Heart left ventricle (tissue), 16 donors: ENCODE results near the gene SHC1. TPM values are rescaled to one million over a fixed set of nuclear protein-coding genes. Genes with fewer than 3 reads are reported as not detected.

Experiments used
- ATAC-seq, 4 donors: fragments of 200-7000 bp; cut with Tn5 transposase; one replicate each; pipeline ENCODE4 v1.9.1; 2020 to 2022; ENCODE audit warnings: moderate library complexity in 4 of 4, mild to moderate bottlenecking in 3 of 4, moderate number of reproducible peaks in 1 of 4
- DNase-seq, 5 donors: peaks; one replicate each; pipeline ENCODE4 v3.0.0-alpha.2; 2020
- H3K27ac ChIP-seq, 12 donors: fragments of 200-600 bp; sonication (generic) in 4 of 12; one replicate each; pipeline versions ENCODE4 v1.5.0 to v1.8.0; 2016 to 2022; ENCODE audit warnings: mild to moderate bottlenecking in 2 of 12
- H3K27me3 ChIP-seq, 9 donors: fragments of 200-600 bp; sonication (generic) in 2 of 9; one replicate each; pipeline versions ENCODE4 v1.5.1 to v1.8.0; 2016 to 2022; ENCODE audit warnings: mild to moderate bottlenecking in 3 of 9
- H3K36me3 ChIP-seq, 9 donors: fragments of 200-600 bp; sonication (generic) in 2 of 9; one replicate each; pipeline versions ENCODE4 v1.5.0 to v1.8.0; 2018 to 2022; ENCODE audit warnings: mild to moderate bottlenecking in 2 of 9
- H3K4me1 ChIP-seq, 12 donors: fragments of 200-600 bp; sonication (generic) in 4 of 12; one replicate each; pipeline versions ENCODE4 v1.5.0 to v1.8.0; 2016 to 2022; ENCODE audit warnings: mild to moderate bottlenecking in 3 of 12
- H3K4me3 ChIP-seq, 12 donors: fragments of 200-600 bp; sonication (generic) in 4 of 12; one replicate each; pipeline versions ENCODE4 v1.5.0 to v1.8.0; 2017 to 2022; ENCODE audit warnings: mild to moderate bottlenecking in 9 of 12, moderate library complexity in 4 of 12
- H3K9me3 ChIP-seq, 12 donors: fragments of 200-600 bp; sonication (generic) in 4 of 12; one replicate each; pipeline versions ENCODE4 v1.5.0 to v1.8.0; 2016 to 2022; ENCODE audit warnings: mild to moderate bottlenecking in 1 of 12
- CTCF ChIP-seq, 12 donors: fragments of 200-600 bp; sonication (generic) in 4 of 12; IDR thresholded peaks; one replicate each; pipeline versions ENCODE4 v1.5.0 to v1.8.0; 2018 to 2022; ENCODE audit warnings: antibody characterized with exemption in 12 of 12, mild to moderate bottlenecking in 5 of 12
- POLR2A ChIP-seq, 2 donors: fragments of 450-650 bp; IDR thresholded peaks; one replicate each; pipeline ENCODE4 v1.6.1; 2017; ENCODE audit warnings: antibody characterized with exemption in 2 of 2, mild to moderate bottlenecking in 2 of 2, moderate library complexity in 2 of 2
- WGBS, 4 donors: extraction: QIAGEN DNeasy Blood & Tissue Kit in 2 of 4; methylation state at CpG; one replicate each; pipeline versions ENCODE4 v1.1.5 to v1.1.7; 2013 to 2018; 5-methylcytosine and 5-hydroxymethylcytosine counted together
- intact Hi-C, 10 donors: fragments of 100-400 bp; cut with DNase I; formaldehyde crosslinking; loops; one replicate each; pipeline versions ENCODE4 v1.11.1 to v1.14.2; 2022
- polyA plus RNA-seq, 2 donors: library from polyadenylated mRNA; stranded (reverse); fragments of 200-250 nt; gene quantifications; one replicate each; pipeline ENCODE4 v1.2.3, GENCODE V29; 2013
- total RNA-seq, 9 donors: library from RNA; depleted of rRNA in 2 of 9; stranded (reverse); fragments of >200 nt in 2 of 9; fragmentation: NEBNext Ultra II Directional in 3 of 9; extraction: Animal tissue kit (Norgen Biotek cat#: 25700) in 3 of 9; gene quantifications; one replicate each; pipeline versions ENCODE4 v1.1.0 to v1.2.4, GENCODE V29; 2016 to 2023
- donor health status: ischemic (EF 13 %, LVEDD 7.1; RV severe dilation, severe dysfunction).
- donor health status: healthy with polysubstance abuse.
- donor health status: DM: no; HTN: yes; CAD: no.
- donor health status: DM: no; HTN: no; CAD: no.
- donor health status: ischemic (EF 25% LVEDD 6.9; RV normal size, moderate dysfunction).
- donor health status: ischemic (EF 25% LVEDD 5.7; RV mildly dilated, moderate dysfunction).
- donor health status: healthy.
- donor health status: DM: yes; HTN: yes; CAD: no.
- donor health status: ischemic (EF 35%, LVEDD 5.7; RV mildly dilated, moderate dysfunction).
- donor health status: nonischemic (EF 11% LVEDD 7.7; RV severe dilation, severe dysfunction).
- donor health status: DM: yes; HTN: yes; CAD: no.
- donor health status: PGD.
- donor health status: ischemic (EF 29% LVEDD 5.4; RV normal size, mild dysfunction).
- donor health status: nonischemic (EF 23%, LVEDD 6.1; RV moderate dilation, normal function).

The SHC1 gene
- total and polyA plus RNA-seq, 11 donors = 23.6 to 115 (median 62.4) TPM

DNA sequence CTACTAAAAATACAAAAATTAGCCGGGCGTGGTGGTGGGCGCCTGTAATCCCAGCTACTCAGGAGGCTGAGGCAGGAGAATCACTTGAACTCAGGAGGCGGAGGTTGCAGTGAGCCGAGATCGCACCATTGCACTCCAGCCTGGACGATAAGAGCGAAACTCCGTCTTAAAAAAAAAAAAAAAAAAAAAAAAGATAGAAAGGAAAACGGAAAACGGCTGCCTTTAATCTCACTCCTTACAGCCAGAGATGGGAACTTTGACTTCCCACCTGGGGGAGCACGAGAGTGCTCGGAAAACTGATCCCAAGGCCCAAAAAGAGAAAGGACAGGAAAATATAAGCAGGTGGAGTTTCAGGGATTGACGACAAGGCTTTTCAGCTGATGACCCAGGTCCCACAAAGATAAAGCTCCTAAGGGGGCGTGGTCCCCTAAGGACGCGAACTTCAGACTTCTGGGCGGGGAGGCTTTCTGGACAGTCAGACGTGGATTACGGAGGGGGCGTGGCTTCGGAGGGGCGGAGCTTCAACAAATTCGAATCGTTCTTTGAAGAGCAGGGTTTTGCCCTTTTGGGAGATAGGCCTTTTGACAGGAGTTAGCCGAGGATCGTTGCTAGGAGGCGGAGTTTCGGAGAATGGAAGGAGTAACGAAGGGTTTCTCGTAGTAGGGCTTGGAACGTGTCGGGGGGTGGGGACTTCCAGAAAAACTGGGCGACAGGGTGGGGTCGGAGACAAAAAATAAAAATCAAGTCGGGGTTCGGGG, 3.0 kb upstream of the SHC1 start:
- DNase-seq (peak; percentile 95 to 97 (median 96)), ATAC-seq (peak; percentile 34 to 58 (median 49))
- WGBS, 4 donors = 3 to 7% (median 4%) methylated on average over 37 of the region's 37 CpGs
- TF ChIP-seq POLR2A (IDR thresholded peaks at IDR 0.05) = peak in 1 of 2 donors; percentile 52
- peak in 6 of 12 donors; percentile 11 to 51 (median 28) for TF ChIP-seq CTCF (IDR thresholded peaks at IDR 0.05)
- H3K4me3 ChIP-seq = peak overlapping the region; percentile 51 to 84 (median 74)
- no peaks in the 10 kb centered on the region for H3K9me3 ChIP-seq
- intact Hi-C loops = loop anchor here in 4 of 10 donors (1.0 to 5.0 kb wide), 6 partner anchors 10 to 79 kb away; partner anchors contain the start of genes ZBTB7B (in 2 of the 4), ADAM15 (in 1 of the 4), FLAD1 (in 1 of the 4) and PMVK (in 1 of the 4)
- H3K36me3 ChIP-seq = peaks cover 0 to 16% (median 5%) of the 10 kb centered on the region in 9 donors
- H3K27ac ChIP-seq = peak overlapping the region; percentile 92 to 99 (median 99)
- no peaks in the 10 kb centered on the region for H3K27me3 ChIP-seq
- peaks cover 22 to 66% (median 51%) of the 10 kb centered on the region in 12 donors for H3K4me1 ChIP-seq

DNA sequence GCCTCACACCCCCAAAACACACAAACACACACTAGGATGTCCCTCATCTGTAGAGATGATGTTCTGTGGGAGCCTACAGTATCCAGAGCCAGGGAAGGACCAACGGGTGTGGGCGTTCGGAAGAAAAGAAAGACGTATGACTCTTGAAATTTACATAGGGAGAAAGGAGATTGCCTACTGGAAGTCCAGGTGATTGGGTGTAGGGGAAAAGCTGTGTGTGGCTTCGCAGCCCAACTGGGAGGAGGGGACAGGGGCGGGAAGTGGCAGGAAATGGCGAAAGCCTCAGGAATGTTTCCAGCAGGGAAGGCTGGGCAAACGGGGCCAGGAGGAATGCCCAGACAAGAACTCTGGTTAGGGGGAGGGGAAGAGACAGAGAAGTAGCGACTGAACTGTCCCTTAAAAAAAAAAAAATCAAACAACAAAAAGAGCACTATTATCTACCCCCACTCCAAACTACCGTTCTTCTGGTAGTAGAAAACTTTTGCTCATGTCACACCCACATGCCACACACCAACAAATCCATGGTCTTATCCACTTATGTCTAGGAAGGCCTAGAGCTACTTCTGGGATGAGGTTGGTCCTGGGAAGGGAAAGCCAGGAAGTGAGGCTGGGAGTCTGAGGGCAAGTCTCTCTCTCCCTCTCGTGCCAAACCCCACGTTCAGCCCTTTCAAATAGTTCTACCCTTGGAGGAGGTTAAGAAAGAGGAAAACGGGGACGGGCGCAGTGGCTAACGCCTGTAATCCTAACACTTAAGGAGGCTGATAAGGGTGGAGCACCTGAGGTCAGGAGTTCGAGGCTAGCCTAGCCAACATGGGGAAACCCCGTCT, 2.2 kb upstream of the SHC1 start:
- intact Hi-C loops = loop anchor here in 3 of 10 donors (5.0 kb wide), 3 partner anchors 35 to 80 kb away; partner anchors contain the start of genes ADAM15 (in 1 of the 3) and PMVK (in 1 of the 3)
- peak overlapping the region; percentile 51 to 84 (median 74) for H3K4me3 ChIP-seq
- WGBS, 4 donors = 12 to 22% (median 19%) methylated on average over 18 of the region's 18 CpGs

DNA sequence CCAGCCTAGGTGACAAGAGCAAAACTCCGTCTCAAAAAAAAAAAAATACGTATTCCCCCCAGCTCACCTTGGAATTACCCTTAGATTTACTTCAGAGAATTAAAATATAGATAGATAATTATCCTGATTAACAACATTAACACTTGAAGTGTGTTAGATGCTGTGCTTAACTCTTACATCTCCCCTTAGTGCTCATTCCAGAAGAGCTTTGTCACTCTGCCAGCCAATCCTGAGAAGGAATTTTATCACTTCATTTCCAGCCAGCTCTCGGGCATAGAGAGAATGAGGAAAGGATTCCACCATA, 1.6 kb upstream of the SHC1 start:
- Histone ChIP-seq H3K36me3 (peaks cover 0 to 25% (median 13%) of the 10 kb centered on the region in 9 donors), H3K27me3 (no peaks in the 10 kb centered on the region), H3K27ac (peak overlapping the region; percentile 89 to 99 (median 99)), H3K9me3 (no peaks in the 10 kb centered on the region), H3K4me3 (peak overlapping the region in 8 of 12 donors; percentile 66 to 84 (median 78)), H3K4me1 (peaks cover 22 to 78% (median 59%) of the 10 kb centered on the region in 12 donors)
- intact Hi-C loops = loop anchor here in 3 of 10 donors (5.0 kb wide), 3 partner anchors 35 to 80 kb away; partner anchors contain the start of genes ADAM15 (in 1 of the 3) and PMVK (in 1 of the 3)
- DNase-seq (no peak), ATAC-seq (no peak)
- no peak for TF ChIP-seq POLR2A (IDR thresholded peaks at IDR 0.05)
- whole genome bisulfite sequencing, 4 donors = 41 to 52% (median 47%) methylated on average over 3 of the region's 3 CpGs

More for the DNA sequence above, 2.2 kb upstream of the SHC1 start:
- DNase-seq (peak in 3 of 5 donors; percentile 66 to 81 (median 69)), ATAC-seq (no peak)
- peak overlapping the region; percentile 92 to 99 (median 99) for H3K27ac ChIP-seq
- peaks cover 22 to 72% (median 55%) of the 10 kb centered on the region in 12 donors for H3K4me1 ChIP-seq
- peaks cover 0 to 20% (median 7%) of the 10 kb centered on the region in 9 donors for H3K36me3 ChIP-seq
- TF ChIP-seq POLR2A (IDR thresholded peaks at IDR 0.05) (peak in 1 of 2 donors; percentile 40), CTCF (IDR thresholded peaks at IDR 0.05) (no peak)
- H3K27me3 ChIP-seq = no peaks in the 10 kb centered on the region
- H3K9me3 ChIP-seq = no peaks in the 10 kb centered on the region

- Histone ChIP-seq H3K9me3 (no peaks in the 10 kb centered on the region), H3K27ac (peak overlapping the region; percentile 89 to 99 (median 99)), H3K4me1 (peaks cover 22 to 84% (median 63%) of the 10 kb centered on the region in 12 donors), H3K4me3 (peak overlapping the region in 10 of 12 donors; percentile 25 to 84 (median 58)), H3K36me3 (peaks cover 0 to 32% (median 20%) of the 10 kb centered on the region in 9 donors), H3K27me3 (no peaks in the 10 kb centered on the region)
- WGBS, 4 donors = 20 to 36% (median 25%) methylated on average over 10 of the region's 10 CpGs
- ATAC-seq (no peak), DNase-seq (peak in 2 of 5 donors; percentile 65 to 73)
- no peak for TF ChIP-seq POLR2A (IDR thresholded peaks at IDR 0.05)
- TF ChIP-seq CTCF (IDR thresholded peaks at IDR 0.05) = no peak
- intact Hi-C loops = loop anchor here in 4 of 10 donors (2.0 to 5.0 kb wide), 4 partner anchors 29 to 81 kb away; partner anchors contain the start of genes ADAM15 (in 1 of the 4) and PMVK (in 1 of the 4)
Observed at GRCh38 chr1:154971341-154971998, 923 bp upstream of the SHC1 start.
